ENCODE measurements around the gene MATN4.

The MATN4 gene

GRCh38 chr20:45248609-45249008, 59.5 kb downstream of the MATN4 start:
- no peak for DNase-seq (ENCODE audit: low read depth)

DNA sequence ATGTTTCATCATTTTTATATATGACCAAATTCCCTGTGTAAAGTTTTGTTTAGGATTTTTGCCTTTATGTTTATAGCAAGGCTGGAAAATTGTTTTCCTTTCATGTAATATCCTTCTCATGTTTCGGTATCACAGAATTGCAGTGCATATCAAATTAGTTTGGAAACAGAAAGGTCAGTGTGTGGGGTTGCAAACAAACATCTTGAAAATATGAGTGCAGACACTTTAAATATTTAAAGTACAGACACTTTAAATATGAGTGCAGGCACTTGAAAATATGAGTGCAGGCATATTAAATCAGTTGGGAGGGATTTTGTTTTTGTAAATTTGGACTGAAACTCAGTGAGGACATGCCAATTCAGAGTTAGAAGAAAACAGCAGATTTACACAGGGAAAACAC, 60.2 kb downstream of the MATN4 start:
- no peak for DNase-seq (ENCODE audit: low read depth)

- DNase-seq (ENCODE audit: low read depth), result no peak
Measured at GRCh38 chr20:45246109-45246508, 62.0 kb downstream of the MATN4 start.
